ENCODE data around the gene PDCD5. TPM values are rescaled to one million over a fixed set of nuclear protein-coding genes. Genes with fewer than 3 reads are reported as not detected.

The PDCD5 gene
- polyA plus RNA-seq, 3 donors = 41.4 to 84.5 (median 79.9) TPM

DNA sequence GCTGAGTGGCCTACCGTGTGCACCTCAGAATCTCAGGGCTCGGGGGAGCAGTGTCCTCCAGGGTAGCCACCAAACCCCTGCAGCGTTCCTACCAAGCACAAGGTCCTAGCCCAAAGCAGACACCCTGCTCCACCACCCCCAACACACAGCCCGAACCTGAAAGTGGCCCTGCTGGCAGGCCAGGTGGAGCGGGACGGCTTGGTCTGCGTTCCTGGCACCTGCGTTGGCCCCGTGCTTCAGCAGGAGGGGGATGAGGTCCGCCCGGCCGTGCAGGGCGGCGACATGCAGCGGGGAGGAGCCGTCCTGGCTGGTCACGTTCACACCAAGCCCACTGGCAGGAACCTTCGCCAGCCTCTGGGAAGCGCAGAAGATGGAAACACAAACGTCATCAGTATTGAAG, 26.5 kb downstream of the PDCD5 start:
- Histone ChIP-seq H3K4me1 (ENCODE audit: control insufficient read depth in 1 of 2, insufficient read depth in 2 of 2, low read length in 2 of 2) (no peaks in the 10 kb centered on the region), H3K4me3 (replicated peaks in 1 of 3; ENCODE audit: low read depth in 2 of 3, low read length in 3 of 3) (no peak overlapping the region), H3K79me2 (ENCODE audit: insufficient read depth, low read length) (no peaks in the 10 kb centered on the region), H3K27ac (ENCODE audit: low read depth in 1 of 2, low read length in 2 of 2) (no peak overlapping the region), H4K20me1 (ENCODE audit: insufficient read depth, low read length) (no peaks in the 10 kb centered on the region), H3K9me3 (replicated peaks in 1 of 2; ENCODE audit: control insufficient read depth in 1 of 2, insufficient read depth in 1 of 2, low read length in 2 of 2) (no peaks in the 10 kb centered on the region), H3K36me3 (replicated peaks in 1 of 2; ENCODE audit: control insufficient read depth in 1 of 2, insufficient read depth in 2 of 2, low read length in 2 of 2) (peaks cover 64 to 78% of the 10 kb centered on the region in 2 donors), H3K4me2 (replicated peaks; ENCODE audit: extremely low read depth, low read length, poor library complexity, severe bottlenecking) (no peak overlapping the region), H2AFZ (ENCODE audit: insufficient read depth, low read depth, low read length, poor library complexity, severe bottlenecking) (no peak overlapping the region), H3K9ac (ENCODE audit: insufficient read depth, low read length, poor library complexity, severe bottlenecking) (no peak overlapping the region), H3K27me3 (ENCODE audit: control insufficient read depth in 2 of 2, insufficient read depth in 2 of 2, low read length in 2 of 2) (no peaks in the 10 kb centered on the region)
- 99% methylated on average over 19 of the region's 20 CpGs for WGBS (ENCODE audit: insufficient coverage)
- intact Hi-C loops (cut with micrococcal nuclease) = no loop called here
- peaks cover 0 to 2% (median 0%) of the 10 kb centered on the region in 7 donors for H3K9me3 Mint-ChIP-seq
- no peaks in the 10 kb centered on the region for H3K4me1 Mint-ChIP-seq
- no peak overlapping the region for H3K27ac Mint-ChIP-seq
- TF ChIP-seq, protein P1, sequence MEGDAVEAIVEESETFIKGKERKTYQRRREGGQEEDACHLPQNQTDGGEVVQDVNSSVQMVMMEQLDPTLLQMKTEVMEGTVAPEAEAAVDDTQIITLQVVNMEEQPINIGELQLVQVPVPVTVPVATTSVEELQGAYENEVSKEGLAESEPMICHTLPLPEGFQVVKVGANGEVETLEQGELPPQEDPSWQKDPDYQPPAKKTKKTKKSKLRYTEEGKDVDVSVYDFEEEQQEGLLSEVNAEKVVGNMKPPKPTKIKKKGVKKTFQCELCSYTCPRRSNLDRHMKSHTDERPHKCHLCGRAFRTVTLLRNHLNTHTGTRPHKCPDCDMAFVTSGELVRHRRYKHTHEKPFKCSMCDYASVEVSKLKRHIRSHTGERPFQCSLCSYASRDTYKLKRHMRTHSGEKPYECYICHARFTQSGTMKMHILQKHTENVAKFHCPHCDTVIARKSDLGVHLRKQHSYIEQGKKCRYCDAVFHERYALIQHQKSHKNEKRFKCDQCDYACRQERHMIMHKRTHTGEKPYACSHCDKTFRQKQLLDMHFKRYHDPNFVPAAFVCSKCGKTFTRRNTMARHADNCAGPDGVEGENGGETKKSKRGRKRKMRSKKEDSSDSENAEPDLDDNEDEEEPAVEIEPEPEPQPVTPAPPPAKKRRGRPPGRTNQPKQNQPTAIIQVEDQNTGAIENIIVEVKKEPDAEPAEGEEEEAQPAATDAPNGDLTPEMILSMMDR (IDR thresholded peaks at IDR 0.05) = no peak
- H3K27me3 Mint-ChIP-seq (ENCODE audit: low read depth in 3 of 3) = no peaks in the 10 kb centered on the region
- peaks cover 57 to 82% of the 10 kb centered on the region in 2 donors for H3K36me3 Mint-ChIP-seq
- H3K4me3 Mint-ChIP-seq = no peak overlapping the region
- DNase-seq = no peak

DNA sequence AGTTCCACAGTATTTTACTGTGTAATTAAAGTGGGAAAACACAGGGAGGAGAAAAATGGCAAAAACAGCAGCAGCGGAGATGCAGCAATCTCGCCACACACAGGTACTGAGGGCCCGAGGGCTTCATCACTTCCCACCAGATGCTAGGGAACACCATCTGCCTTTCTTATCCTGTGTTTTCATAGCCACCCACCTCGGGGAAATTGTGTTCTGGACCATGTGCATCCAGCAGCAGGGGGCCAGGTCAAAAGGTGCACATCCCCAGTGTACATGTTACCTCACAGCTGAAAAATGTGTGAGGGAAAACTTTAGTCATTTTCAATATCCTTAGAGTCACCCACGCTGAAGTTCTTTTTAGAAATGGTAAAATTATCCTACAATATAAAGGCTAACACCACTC, 30.2 kb downstream of the PDCD5 start:
- H3K4me1 Mint-ChIP-seq = no peaks in the 10 kb centered on the region
- Histone ChIP-seq H3K4me1 (ENCODE audit: control insufficient read depth in 1 of 2, insufficient read depth in 2 of 2, low read length in 2 of 2) (no peaks in the 10 kb centered on the region), H2AFZ (ENCODE audit: insufficient read depth, low read depth, low read length, poor library complexity, severe bottlenecking) (no peak overlapping the region), H3K27ac (ENCODE audit: low read depth in 1 of 2, low read length in 2 of 2) (no peak overlapping the region), H3K36me3 (replicated peaks in 1 of 2; ENCODE audit: control insufficient read depth in 1 of 2, insufficient read depth in 2 of 2, low read length in 2 of 2) (peaks cover 61 to 80% of the 10 kb centered on the region in 2 donors), H3K27me3 (ENCODE audit: control insufficient read depth in 2 of 2, insufficient read depth in 2 of 2, low read length in 2 of 2) (no peaks in the 10 kb centered on the region), H3K9me3 (replicated peaks in 1 of 2; ENCODE audit: control insufficient read depth in 1 of 2, insufficient read depth in 1 of 2, low read length in 2 of 2) (no peaks in the 10 kb centered on the region), H3K4me2 (replicated peaks; ENCODE audit: extremely low read depth, low read length, poor library complexity, severe bottlenecking) (no peak overlapping the region), H3K4me3 (replicated peaks in 1 of 3; ENCODE audit: low read depth in 2 of 3, low read length in 3 of 3) (no peak overlapping the region), H4K20me1 (ENCODE audit: insufficient read depth, low read length) (no peaks in the 10 kb centered on the region), H3K9ac (ENCODE audit: insufficient read depth, low read length, poor library complexity, severe bottlenecking) (no peak overlapping the region), H3K79me2 (ENCODE audit: insufficient read depth, low read length) (no peaks in the 10 kb centered on the region)
- TF ChIP-seq, protein P1 (IDR thresholded peaks at IDR 0.05) = no peak
- DNase-seq = no peak
- peak overlapping the region in 1 of 7 donors; percentile 3 for H3K27ac Mint-ChIP-seq
- 96% methylated on average over 3 of the region's 5 CpGs for WGBS (ENCODE audit: insufficient coverage)
- H3K27me3 Mint-ChIP-seq (ENCODE audit: low read depth in 3 of 3) = no peaks in the 10 kb centered on the region
- H3K9me3 Mint-ChIP-seq = peaks cover 0 to 4% (median 0%) of the 10 kb centered on the region in 7 donors
- intact Hi-C loops (cut with micrococcal nuclease) = no loop called here
- H3K4me3 Mint-ChIP-seq = no peak overlapping the region
- H3K36me3 Mint-ChIP-seq = peaks cover 59 to 78% of the 10 kb centered on the region in 2 donors

Data from CD14-positive monocyte (primary cell).